Limb (tissue), 2 donors: ENCODE data around the gene PAM.

Source experiments
- DNase-seq, 2 donors: peaks; one replicate each; pipeline ENCODE4 v3.0.0-alpha.2; 2016; ENCODE audit errors: extremely low spot score in 2 of 2

Gene PAM

GRCh38 chr5:102809033-102809432 is 53.9 kb downstream of the PAM start:
- DNase-seq, result no peak

DNA sequence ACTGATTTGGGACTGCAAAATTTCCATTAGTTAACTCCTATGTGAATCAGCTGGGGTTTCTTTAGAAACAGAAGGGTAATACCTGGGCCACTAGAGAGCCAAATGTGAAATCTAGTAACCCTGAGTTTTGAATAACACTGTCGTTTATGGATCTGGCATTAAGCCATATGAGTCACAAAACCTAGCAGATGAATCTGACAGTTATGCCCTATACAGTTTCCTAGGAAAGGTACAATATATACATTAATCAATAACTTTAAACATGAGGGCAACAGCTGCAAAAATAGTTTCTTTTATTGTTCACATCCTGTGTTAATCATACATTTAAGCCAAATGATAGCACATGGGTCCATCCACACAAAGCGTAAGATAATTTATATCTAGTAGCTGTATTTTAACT is 56.9 kb downstream of the PAM start:
- no peak for DNase-seq

- DNase-seq, result no peak
Observed at GRCh38 chr5:102813740-102814139, 58.6 kb downstream of the PAM start.

- no peak for DNase-seq
Observed at GRCh38 chr5:102815084-102815483, 60.0 kb downstream of the PAM start.

GRCh38 chr5:102815540-102816332 is 60.6 kb downstream of the PAM start:
- no peak for DNase-seq

GRCh38 chr5:102818345-102818744 is 63.2 kb downstream of the PAM start:
- DNase-seq, result no peak

DNA sequence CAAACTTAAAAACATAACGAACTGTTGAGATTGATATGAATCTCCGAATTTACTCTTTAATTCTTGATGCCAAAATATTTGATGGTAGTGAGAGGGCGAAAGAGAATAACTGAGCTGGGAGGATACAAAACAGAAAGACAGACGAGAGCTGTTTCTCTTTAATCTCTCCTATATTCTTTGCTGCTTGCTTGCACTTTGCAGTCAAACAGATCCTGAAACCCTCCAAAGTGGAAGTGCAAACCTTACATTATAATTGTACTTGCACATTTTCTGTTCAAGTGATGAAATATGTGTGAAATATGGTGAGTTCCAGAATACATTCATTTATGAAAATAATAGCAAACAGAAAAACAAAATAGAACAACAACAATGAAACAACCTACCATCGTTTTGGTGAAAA is 63.8 kb downstream of the PAM start:
- DNase-seq, result no peak

GRCh38 chr5:102819634-102820033 is 64.5 kb downstream of the PAM start:
- no peak for DNase-seq

GRCh38 chr5:102823441-102823874 is 68.4 kb downstream of the PAM start:
- DNase-seq, result no peak

- DNase-seq, result no peak
Observed at GRCh38 chr5:102826629-102827028, 71.5 kb downstream of the PAM start.

DNA sequence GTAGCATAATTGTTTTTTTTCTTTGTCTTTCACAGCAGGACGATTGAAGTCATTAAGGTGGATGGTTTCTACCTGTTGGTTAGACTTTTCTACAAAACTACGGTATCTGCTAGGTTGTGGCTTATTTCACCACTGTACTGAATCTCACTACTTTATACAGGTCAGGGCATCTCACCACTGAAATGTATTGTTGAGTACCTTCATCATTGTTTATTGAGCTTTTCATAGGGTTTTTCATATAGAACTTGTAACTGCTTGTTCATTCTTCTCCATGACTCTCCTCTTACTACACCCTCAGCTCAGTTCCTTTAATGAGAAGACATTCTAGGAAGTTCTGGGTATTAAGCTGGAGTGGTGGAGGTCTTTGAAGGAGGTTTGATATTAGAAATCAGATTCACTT is 75.1 kb downstream of the PAM start:
- no peak for DNase-seq

DNA sequence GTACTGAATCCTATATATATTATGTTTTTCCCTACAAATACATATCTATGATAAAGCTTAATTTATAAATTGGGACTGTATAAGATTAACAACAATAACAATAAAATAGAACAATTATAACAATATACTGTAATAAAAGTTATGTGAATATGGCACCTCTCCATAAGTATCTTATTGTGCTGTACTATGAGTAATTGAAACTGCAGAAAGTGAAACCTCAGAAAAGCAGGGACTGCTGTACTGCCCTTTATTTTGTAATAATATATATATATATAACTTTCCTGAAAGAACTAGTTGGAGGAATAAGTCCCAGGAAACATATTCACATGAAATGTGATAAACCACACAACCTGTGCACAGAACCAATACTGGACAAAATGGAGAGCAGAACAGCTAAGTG is 77.3 kb downstream of the PAM start:
- DNase-seq, result no peak

DNA sequence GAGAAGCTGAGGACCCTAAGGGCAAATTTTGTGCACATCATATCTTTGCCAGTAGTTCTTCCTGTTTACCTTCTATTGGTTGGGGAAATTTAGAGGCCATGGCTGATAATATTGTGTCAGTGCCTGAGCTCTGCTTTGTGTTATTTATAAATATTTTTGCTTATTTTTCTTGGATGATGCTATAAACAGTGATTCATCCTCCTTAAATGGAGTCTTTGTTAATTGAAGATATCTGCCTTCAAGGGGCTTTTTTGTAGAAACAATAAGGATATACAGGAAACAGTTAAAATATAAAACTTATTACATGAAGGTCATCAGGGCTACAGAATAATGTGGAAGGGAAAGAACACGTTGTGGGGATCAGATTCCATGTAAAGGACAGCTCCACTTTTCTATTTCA is 78.0 kb downstream of the PAM start:
- no peak for DNase-seq

DNA sequence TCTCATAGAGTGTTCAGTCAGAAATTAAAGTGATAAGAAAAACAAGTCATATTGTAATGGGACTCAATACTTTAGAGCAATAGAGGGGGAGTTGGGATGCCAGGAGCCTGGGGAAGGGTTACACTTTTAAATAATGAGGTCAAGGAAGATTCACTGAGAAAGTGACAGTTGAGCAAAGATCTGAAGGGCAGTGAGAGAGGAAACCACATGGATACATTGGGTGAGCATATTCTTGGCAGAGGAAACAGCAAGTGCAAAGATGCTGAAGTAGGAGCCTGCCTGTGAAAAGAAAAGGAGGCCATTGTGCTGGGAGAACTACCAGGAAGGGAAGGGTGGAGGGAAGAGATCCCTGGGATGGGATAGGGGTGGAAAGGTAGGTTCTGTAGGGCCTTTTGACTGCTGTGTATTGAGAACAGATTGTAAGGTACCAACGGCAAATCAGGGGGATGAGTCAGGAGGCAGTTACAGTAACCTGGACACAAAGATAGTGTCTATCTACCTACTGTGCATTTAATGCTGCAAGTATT is 79.4 kb downstream of the PAM start:
- DNase-seq, result no peak

DNA sequence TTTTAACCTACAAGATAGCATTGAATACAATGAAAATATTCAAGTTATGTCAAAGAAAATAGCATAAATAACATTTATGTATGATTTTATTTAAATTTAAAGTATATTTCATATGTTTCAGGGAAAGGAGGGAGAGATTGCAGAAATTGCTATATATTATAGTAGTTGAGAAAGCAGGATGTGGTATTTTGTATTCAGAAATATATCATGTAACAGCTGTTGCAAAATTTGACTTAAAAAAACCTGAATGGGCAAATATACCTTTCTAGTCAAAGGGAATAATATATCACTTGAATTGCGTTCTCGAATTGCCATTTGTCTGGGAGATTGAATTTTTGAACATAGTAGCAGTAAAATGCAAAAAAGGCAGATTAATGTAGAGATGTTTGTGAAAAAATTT is 80.6 kb downstream of the PAM start:
- no peak for DNase-seq

DNA sequence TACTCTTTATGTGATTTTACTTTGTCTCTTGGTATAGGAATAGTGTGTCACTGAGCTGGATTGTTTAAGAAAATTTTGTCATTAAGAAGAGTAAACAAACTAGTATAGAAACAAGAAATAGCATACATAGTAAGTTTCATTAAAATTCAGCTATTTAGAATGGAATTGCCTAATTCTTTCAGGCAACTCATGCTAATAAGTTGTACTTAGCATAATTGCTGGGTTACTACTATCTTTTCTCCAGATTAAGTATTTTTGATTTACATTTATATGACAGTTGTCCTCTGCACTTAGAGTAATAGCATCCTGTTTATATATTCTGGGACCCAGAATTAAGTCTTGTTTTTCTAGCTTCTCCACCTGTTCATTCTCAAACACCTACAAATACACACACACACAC is 85.9 kb downstream of the PAM start:
- no peak for DNase-seq

- no peak for DNase-seq
Observed at GRCh38 chr5:102843997-102844396, 88.9 kb downstream of the PAM start.

- no peak for DNase-seq
Observed at GRCh38 chr5:102845041-102845440, 89.9 kb downstream of the PAM start.

GRCh38 chr5:102850503-102850902 is 95.4 kb downstream of the PAM start:
- no peak for DNase-seq

DNA sequence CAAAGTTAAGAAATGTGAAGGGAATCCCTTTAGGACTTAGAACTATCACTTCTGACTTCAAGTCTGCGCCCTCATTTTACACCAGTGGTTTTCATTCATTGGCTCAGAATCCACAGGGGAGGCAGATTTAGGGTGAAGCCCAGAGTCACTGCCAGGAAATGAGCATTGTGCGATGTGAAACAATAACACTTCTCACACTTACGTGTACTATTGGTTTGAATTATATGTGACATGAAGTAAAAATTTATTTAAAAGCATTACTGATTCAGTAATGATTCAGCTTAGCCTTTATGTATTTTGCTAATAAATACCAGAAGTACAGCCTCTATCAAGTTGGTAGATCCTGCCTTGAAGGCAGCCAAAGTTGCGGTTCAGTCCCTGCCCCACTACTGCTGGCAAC is 98.6 kb downstream of the PAM start:
- no peak for DNase-seq

DNA sequence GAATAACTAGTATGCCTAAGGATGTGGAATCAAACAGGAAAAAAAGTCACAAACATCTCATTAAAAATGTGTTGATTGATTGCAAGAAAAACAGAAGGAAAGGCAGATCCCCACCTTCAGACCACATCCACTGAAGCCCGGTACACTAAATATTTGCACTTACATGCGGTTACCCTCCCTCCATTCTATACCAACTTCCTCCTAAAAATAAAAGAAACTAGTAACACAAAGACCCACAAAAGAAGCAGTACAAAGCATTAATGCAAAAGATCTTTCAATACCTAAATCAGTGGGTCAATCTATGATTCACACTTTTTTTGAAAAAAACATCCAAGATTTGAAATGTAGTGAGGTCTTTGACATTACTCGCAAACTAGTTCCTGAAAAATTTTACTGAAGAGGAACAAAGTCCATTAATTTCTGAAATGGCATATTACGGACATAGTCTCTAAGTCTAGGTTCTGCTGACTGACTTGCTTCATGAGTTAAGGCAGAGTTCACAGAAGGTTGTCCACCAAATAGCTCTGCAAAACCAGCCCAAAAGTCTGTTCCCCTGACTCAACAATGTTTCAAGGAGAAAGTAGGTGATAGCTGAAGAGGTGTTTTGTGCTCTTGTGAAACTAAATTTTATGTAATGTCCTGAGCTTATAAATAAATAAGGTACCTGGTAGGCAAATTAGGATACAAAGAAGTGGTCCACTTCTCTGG is 100.7 kb downstream of the PAM start:
- DNase-seq, result no peak

- DNase-seq, result peak in 1 of 2 donors; percentile 18
Observed at GRCh38 chr5:102856389-102856777, 101.3 kb downstream of the PAM start.
